Endodermal cell (in vitro differentiated cells): ENCODE data around the gene GSAP. TPM values are rescaled to one million over a fixed set of nuclear protein-coding genes. Genes with fewer than 3 reads are reported as not detected.

Source experiments
- DNase-seq: peaks from one replicate; pipeline ENCODE4 v3.0.0-alpha.2; 2017
- H3K27ac ChIP-seq: 2 replicates; pipeline ENCODE4 v1.5.1; 2013; ENCODE audit warnings: mild to moderate bottlenecking, low read depth, low read length, moderate library complexity
- H3K27me3 ChIP-seq: 2 replicates; pipeline ENCODE4 v1.6.1; 2013; ENCODE audit warnings: mild to moderate bottlenecking, low read length, moderate library complexity; ENCODE audit not compliant: insufficient read depth, control insufficient read depth, poor library complexity, severe bottlenecking
- H3K36me3 ChIP-seq: 2 replicates; pipeline ENCODE4 v1.7.0; 2013; ENCODE audit warnings: mild to moderate bottlenecking, low read length, moderate library complexity; ENCODE audit not compliant: control insufficient read depth, insufficient read depth
- H3K4me1 ChIP-seq: one replicate; pipeline ENCODE4 v1.7.0; 2013; ENCODE audit warnings: low read length; ENCODE audit not compliant: control insufficient read depth, insufficient read depth
- H3K4me3 ChIP-seq: 2 replicates; pipeline ENCODE4 v1.5.1; 2013; ENCODE audit warnings: mild to moderate bottlenecking, low read length, moderate library complexity
- H3K9ac ChIP-seq: 2 replicates; pipeline ENCODE4 v1.6.1; 2013; ENCODE audit warnings: mild to moderate bottlenecking, low read length, moderate library complexity; ENCODE audit not compliant: poor library complexity, severe bottlenecking; ENCODE audit errors: extremely low read depth
- H3K9me3 ChIP-seq: 2 replicates; pipeline ENCODE4 v1.6.1; 2013; ENCODE audit warnings: mild to moderate bottlenecking, low read length, moderate library complexity; ENCODE audit not compliant: control insufficient read depth
- H3K27ac Mint-ChIP-seq: 2 replicates; pipeline ENCODE4 v1.8.0; 2020; ENCODE audit warnings: mixed read lengths
- H3K27me3 Mint-ChIP-seq: 2 replicates; pipeline ENCODE4 v1.8.0; 2021; ENCODE audit warnings: mild to moderate bottlenecking, mixed read lengths; ENCODE audit not compliant: insufficient read depth
- H3K36me3 Mint-ChIP-seq: 2 replicates; pipeline ENCODE4 v1.8.0; 2020; ENCODE audit warnings: low read depth, mixed read lengths
- H3K4me1 Mint-ChIP-seq: 2 replicates; pipeline ENCODE4 v1.8.0; 2020; ENCODE audit warnings: mixed read lengths
- H3K4me3 Mint-ChIP-seq: 2 replicates; pipeline ENCODE4 v1.8.0; 2020; ENCODE audit warnings: mild to moderate bottlenecking, moderate library complexity, mixed read lengths
- H3K9me3 Mint-ChIP-seq: 2 replicates; pipeline ENCODE4 v1.8.0; 2020; ENCODE audit warnings: mild to moderate bottlenecking, mixed read lengths
- CTCF ChIP-seq: fragments of 200-600 bp; sonication (generic); conservative IDR thresholded peaks from 2 replicates; pipeline ENCODE4 v1.5.0; 2021; ENCODE audit warnings: antibody characterized with exemption, mild to moderate bottlenecking
- WGBS, 2 experiments: methylation state at CpG; one replicate each; pipeline versions ENCODE4 v1.1.5 to v1.1.7; 2013; ENCODE audit warnings: missing lambda C conversion rate in 2 of 2, mixed read lengths in 1 of 2; ENCODE audit not compliant: insufficient coverage in 1 of 2, insufficient read length in 1 of 2; 5-methylcytosine and 5-hydroxymethylcytosine counted together
- total RNA-seq, 2 donors: library from RNA; stranded (reverse); fragmentation: NEBNext Ultra II Directional in 1 of 2; extraction: Animal tissue kit (Norgen Biotek cat#: 25700) in 1 of 2; gene quantifications; 2 replicates in 1 of 2; 3 replicates in 1 of 2; pipeline ENCODE4 v1.2.1, GENCODE V29; 2021

GSAP gene
- total RNA-seq, 2 donors from 2014 or later: 0.82 to 0.90 TPM

- H3K4me1 ChIP-seq: no peaks in the 10 kb centered on the region
- H3K4me3 ChIP-seq: no peak overlapping the region
- TF ChIP-seq CTCF: no peak
- H3K4me3 Mint-ChIP-seq: no peak overlapping the region
- no peaks in the 10 kb centered on the region for H3K27me3 ChIP-seq
- H3K9me3 ChIP-seq: no peaks in the 10 kb centered on the region
- no peak overlapping the region for H3K27ac Mint-ChIP-seq
- H3K36me3 ChIP-seq: no peaks in the 10 kb centered on the region
- WGBS, 2 experiments: 96 to 97% methylated on average over 3 to 4 of the region's 4 CpGs
- H3K9ac ChIP-seq: no peak overlapping the region
- peaks cover 4% of the 10 kb centered on the region for H3K4me1 Mint-ChIP-seq
- no peaks in the 10 kb centered on the region for H3K9me3 Mint-ChIP-seq
- H3K27ac ChIP-seq: no peak overlapping the region
- no peaks in the 10 kb centered on the region for H3K27me3 Mint-ChIP-seq
- H3K36me3 Mint-ChIP-seq: no peaks in the 10 kb centered on the region
- DNase-seq: no peak
Observed at GRCh38 chr7:77262316-77262715, 153.8 kb downstream of the GSAP start.

Other genes with a start within 250 kb of the GSAP start
- not detected for gene FGL2, start 216.5 kb downstream of the GSAP start, total RNA-seq
- 100 to 1,000 TPM; 147 to 158 TPM for gene PTPN12, start 120.9 kb upstream of the GSAP start, total RNA-seq